Gastroesophageal sphincter (tissue), 3 donors: ENCODE measurements around the gene ZNF808.
A peak's percentile ranks its signal among the peaks of the same experiment; 100 is the strongest.

Source experiments
- POLR2A ChIP-seq, 2 donors: fragments of 450-650 bp; IDR thresholded peaks; one replicate each; pipeline ENCODE4 v1.6.1; 2017; ENCODE audit warnings: antibody characterized with exemption in 2 of 2, mild to moderate bottlenecking in 2 of 2, moderate library complexity in 1 of 2
- POLR2AphosphoS5 ChIP-seq: sonication (generic); formaldehyde crosslinking; IDR thresholded peaks from one replicate; pipeline ENCODE4 v1.6.1; 2017; ENCODE audit warnings: antibody characterized with exemption
- TF ChIP-seq, protein P1 (sequence below), 4 experiments: fragments of 200-600 bp in 2 of 4; fragments of 450-650 bp in 2 of 4; sonication (generic) in 1 of 4; IDR thresholded peaks; one replicate each; pipeline ENCODE4 v1.5.1; 2017 to 2019; ENCODE audit warnings: antibody characterized with exemption in 4 of 4, mild to moderate bottlenecking in 2 of 4, moderate library complexity in 2 of 4

DNA sequence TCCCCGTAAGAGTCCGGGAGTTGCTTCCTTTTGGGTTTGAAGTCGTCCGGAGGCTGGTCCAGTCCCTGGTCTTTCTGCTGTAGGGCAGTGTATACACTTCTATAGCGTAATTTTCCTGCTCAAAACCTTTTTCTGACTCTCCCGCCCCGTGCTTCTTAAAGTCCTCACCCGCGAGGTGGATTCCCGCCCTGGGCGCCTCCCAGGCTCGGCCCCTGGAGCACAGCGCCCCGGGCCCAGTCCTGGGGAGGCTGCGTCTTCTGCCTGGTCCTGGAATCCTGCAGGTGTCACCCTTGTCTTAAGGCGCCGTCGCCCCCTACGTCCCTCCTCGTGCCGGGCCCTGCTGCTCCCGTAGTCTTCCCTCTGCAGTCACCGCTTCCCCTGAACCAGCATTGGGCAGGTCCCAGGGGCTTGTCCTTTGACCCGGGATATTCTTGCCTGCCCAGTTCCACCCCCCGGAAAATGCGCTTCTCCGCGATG lies 34.4 kb upstream of the ZNF808 start:
- TF ChIP-seq POLR2AphosphoS5 (no peak), POLR2A (IDR thresholded peaks at IDR 0.05) (no peak)
- TF ChIP-seq, protein P1, sequence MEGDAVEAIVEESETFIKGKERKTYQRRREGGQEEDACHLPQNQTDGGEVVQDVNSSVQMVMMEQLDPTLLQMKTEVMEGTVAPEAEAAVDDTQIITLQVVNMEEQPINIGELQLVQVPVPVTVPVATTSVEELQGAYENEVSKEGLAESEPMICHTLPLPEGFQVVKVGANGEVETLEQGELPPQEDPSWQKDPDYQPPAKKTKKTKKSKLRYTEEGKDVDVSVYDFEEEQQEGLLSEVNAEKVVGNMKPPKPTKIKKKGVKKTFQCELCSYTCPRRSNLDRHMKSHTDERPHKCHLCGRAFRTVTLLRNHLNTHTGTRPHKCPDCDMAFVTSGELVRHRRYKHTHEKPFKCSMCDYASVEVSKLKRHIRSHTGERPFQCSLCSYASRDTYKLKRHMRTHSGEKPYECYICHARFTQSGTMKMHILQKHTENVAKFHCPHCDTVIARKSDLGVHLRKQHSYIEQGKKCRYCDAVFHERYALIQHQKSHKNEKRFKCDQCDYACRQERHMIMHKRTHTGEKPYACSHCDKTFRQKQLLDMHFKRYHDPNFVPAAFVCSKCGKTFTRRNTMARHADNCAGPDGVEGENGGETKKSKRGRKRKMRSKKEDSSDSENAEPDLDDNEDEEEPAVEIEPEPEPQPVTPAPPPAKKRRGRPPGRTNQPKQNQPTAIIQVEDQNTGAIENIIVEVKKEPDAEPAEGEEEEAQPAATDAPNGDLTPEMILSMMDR (IDR thresholded peaks at IDR 0.05): peak in 1 of 4 experiments; percentile 58
